Caco-2 (cell line): ENCODE results near the gene UNC5B. TPM values are rescaled to one million over a fixed set of nuclear protein-coding genes. Genes with fewer than 3 reads are reported as not detected.

Experiments
- BruUV-seq: library from RNA; stranded (reverse); fragments of 400-500 nt; replicated peaks from 2 replicates; lab custom pipeline; 2021; lab: Mats Ljungman, UMichigan
- CTCF ChIA-PET: fragments of 300-600 bp; sonication (Branson Sonifier 250); formaldehyde crosslinking; loops from one replicate; lab custom pipeline; 2022; ENCODE audit warnings: antibody characterized with exemption; lab: Charles Lee
- POLR2A ChIA-PET: fragments of 300-600 bp; sonication (Branson Sonifier 250); formaldehyde crosslinking; loops from one replicate; lab custom pipeline; 2022; ENCODE audit warnings: antibody characterized with exemption; lab: Charles Lee
- DNase-seq, 2 experiments: peaks; one replicate each; pipeline versions ENCODE4 v3.0.0 to v3.0.0-alpha.2; 2020 to 2022
- H3K27me3 ChIP-seq: replicated peaks from 2 replicates; pipeline ENCODE4 v1.6.0; 2011; ENCODE audit warnings: low read length; ENCODE audit not compliant: control insufficient read depth, insufficient read depth
- H3K36me3 ChIP-seq: 2 replicates; pipeline ENCODE4 v1.5.1; 2011; ENCODE audit warnings: low read length; ENCODE audit not compliant: control insufficient read depth, insufficient read depth
- H3K4me1 ChIP-seq: fragments of 250-450 bp; sonication (Bioruptor Pico); 2 replicates; pipeline ENCODE4 v1.5.1; 2020; ENCODE audit warnings: mild to moderate bottlenecking
- H3K4me3 ChIP-seq: 2 replicates; pipeline ENCODE4 v1.5.1; 2011; ENCODE audit warnings: low read depth, mild to moderate bottlenecking, control low read depth, low read length
- H3K9me3 ChIP-seq: fragments of 250-450 bp; sonication (Bioruptor Pico); 2 replicates; pipeline ENCODE4 v1.5.1; 2020; ENCODE audit warnings: mild to moderate bottlenecking, moderate library complexity
- H3K27ac Mint-ChIP-seq: one replicate; pipeline ENCODE4 v1.8.0; 2022; ENCODE audit warnings: mixed read lengths; ENCODE audit not compliant: unreplicated experiment
- H3K27me3 Mint-ChIP-seq: one replicate; pipeline ENCODE4 v1.8.0; 2022; ENCODE audit warnings: mixed read lengths; ENCODE audit not compliant: insufficient read depth, unreplicated experiment
- H3K36me3 Mint-ChIP-seq: one replicate; pipeline ENCODE4 v1.8.0; 2022; ENCODE audit warnings: mild to moderate bottlenecking, mixed read lengths; ENCODE audit not compliant: insufficient read depth, unreplicated experiment
- H3K4me1 Mint-ChIP-seq: one replicate; pipeline ENCODE4 v1.8.0; 2022; ENCODE audit warnings: low read depth, mixed read lengths; ENCODE audit not compliant: unreplicated experiment
- H3K4me3 Mint-ChIP-seq: one replicate; pipeline ENCODE4 v1.8.0; 2022; ENCODE audit warnings: mild to moderate bottlenecking, moderate library complexity, mixed read lengths; ENCODE audit not compliant: unreplicated experiment
- H3K9me3 Mint-ChIP-seq: one replicate; pipeline ENCODE4 v1.8.0; 2022; ENCODE audit warnings: mixed read lengths; ENCODE audit not compliant: unreplicated experiment
- CTCF ChIP-seq, 2 experiments: fragments of 200-600 bp in 1 of 2; IDR thresholded peaks; 1 replicate in 1 of 2; 2 replicates in 1 of 2; pipeline versions ENCODE4 v1.5.1 to v1.8.0; 2011 to 2022; ENCODE audit warnings: antibody characterized with exemption in 1 of 2, control low read depth in 1 of 2, inconsistent platforms in 1 of 2, low read depth in 1 of 2, low read length in 1 of 2, mild to moderate bottlenecking in 1 of 2, moderate library complexity in 1 of 2; ENCODE audit not compliant: insufficient read depth in 1 of 2, severe bottlenecking in 1 of 2, unreplicated experiment in 1 of 2
- intact Hi-C: fragments of 100-400 bp; cut with micrococcal nuclease; formaldehyde crosslinking; loops from one replicate; pipeline ENCODE4 v1.10.0; 2022; ENCODE audit not compliant: unreplicated experiment
- total RNA-seq: library from RNA; stranded (reverse); gene quantifications from 2 replicates; pipeline ENCODE4 v1.2.3, GENCODE V29; 2022

UNC5B gene
- total RNA-seq, 1 experiment from 2014 or later = 22.4 TPM

- ChIA-PET CTCF (interaction anchor here (0.6 to 0.8 kb wide), 2 partner anchors 63 to 95 kb away, joined by 3 read pairs; no protein-coding TSS in a partner anchor), POLR2A (no interaction called here)
- H3K27me3 ChIP-seq = peaks cover 14% of the 10 kb centered on the region
- H3K4me1 Mint-ChIP-seq = peaks cover 5% of the 10 kb centered on the region
- H3K27ac Mint-ChIP-seq = no peak overlapping the region
- no peak for TF ChIP-seq CTCF (IDR thresholded peaks at IDR 0.05; ENCODE audit: insufficient read depth in 1 of 2, low read depth in 1 of 2, low read length in 1 of 2, severe bottlenecking in 1 of 2, unreplicated experiment in 1 of 2)
- peaks cover 41% of the 10 kb centered on the region for H3K27me3 Mint-ChIP-seq
- no peaks in the 10 kb centered on the region; the same call in 1 of the 2 replicates for H3K9me3 ChIP-seq
- no peaks in the 10 kb centered on the region for H3K9me3 Mint-ChIP-seq
- no TSS peak for BruUV-seq
- intact Hi-C loops = loop anchor here (10.0 kb wide), 1 partner anchor 392 kb away; the partner anchor contains the start of gene SGPL1
- no peaks in the 10 kb centered on the region for H3K36me3 Mint-ChIP-seq
- H3K4me1 ChIP-seq = peaks cover 7% of the 10 kb centered on the region
- no peak overlapping the region for H3K4me3 ChIP-seq
- H3K36me3 ChIP-seq = no peaks in the 10 kb centered on the region
- no peak overlapping the region for H3K4me3 Mint-ChIP-seq
- peak in 1 of 2 experiments; percentile 28 for DNase-seq
These were observed 5.5 kb upstream of the UNC5B start for GRCh38 chr10:71206911-71207310.

- CTCF ChIA-PET = no interaction called here
- BruUV-seq = no TSS peak
- H3K27me3 ChIP-seq = peaks cover 14% of the 10 kb centered on the region
These were observed 4.8 kb upstream of the UNC5B start for GRCh38 chr10:71207578-71207977.

GRCh38 chr10:71209352-71209715 lies 3.0 kb upstream of the UNC5B start:
- intact Hi-C loops = loop anchor here (1.0 to 10.0 kb wide), 5 partner anchors 76 to 395 kb away; partner anchors contain the start of gene SGPL1
- no peaks in the 10 kb centered on the region for H3K9me3 ChIP-seq
- no peak overlapping the region for H3K4me3 ChIP-seq
- Mint-ChIP-seq H3K4me3 (no peak overlapping the region), H3K36me3 (no peaks in the 10 kb centered on the region), H3K27ac (no peak overlapping the region), H3K4me1 (peaks cover 13% of the 10 kb centered on the region), H3K27me3 (peaks cover 43% of the 10 kb centered on the region), H3K9me3 (no peaks in the 10 kb centered on the region)
- peak in 1 of 2 experiments; percentile 26 for DNase-seq
- BruUV-seq = no TSS peak
- TF ChIP-seq CTCF (IDR thresholded peaks at IDR 0.05; ENCODE audit: insufficient read depth in 1 of 2, low read depth in 1 of 2, low read length in 1 of 2, severe bottlenecking in 1 of 2, unreplicated experiment in 1 of 2) = no peak
- H3K27me3 ChIP-seq = peaks cover 15% of the 10 kb centered on the region
- peaks cover 16% of the 10 kb centered on the region for H3K4me1 ChIP-seq
- CTCF ChIA-PET = interaction anchor here (1.0 to 1.6 kb wide), 8 partner anchors 8 to 330 kb away, joined by 3 to 11 read pairs (median 6); no protein-coding TSS in a partner anchor
- H3K36me3 ChIP-seq = no peaks in the 10 kb centered on the region
- POLR2A ChIA-PET = no interaction called here

More at GRCh38 chr10:71207578-71207977, 4.8 kb upstream of the UNC5B start:
- no peaks in the 10 kb centered on the region for H3K36me3 Mint-ChIP-seq
- Histone ChIP-seq H3K4me1 (peaks cover 10% of the 10 kb centered on the region), H3K4me3 (no peak overlapping the region), H3K9me3 (no peaks in the 10 kb centered on the region; the same call in 1 of the 2 replicates), H3K36me3 (no peaks in the 10 kb centered on the region)
- POLR2A ChIA-PET = no interaction called here
- DNase-seq = no peak
- H3K4me1 Mint-ChIP-seq = peaks cover 5% of the 10 kb centered on the region
- no peak for TF ChIP-seq CTCF (IDR thresholded peaks at IDR 0.05; ENCODE audit: insufficient read depth in 1 of 2, low read depth in 1 of 2, low read length in 1 of 2, severe bottlenecking in 1 of 2, unreplicated experiment in 1 of 2)
- no peaks in the 10 kb centered on the region for H3K9me3 Mint-ChIP-seq
- no peak overlapping the region for H3K27ac Mint-ChIP-seq
- no peak overlapping the region for H3K4me3 Mint-ChIP-seq
- H3K27me3 Mint-ChIP-seq = peaks cover 41% of the 10 kb centered on the region
- intact Hi-C loops = loop anchor here (10.0 kb wide), 1 partner anchor 393 kb away; the partner anchor contains the start of gene SGPL1
